Measurements from ENCODE around the gene DCDC1.

DNA sequence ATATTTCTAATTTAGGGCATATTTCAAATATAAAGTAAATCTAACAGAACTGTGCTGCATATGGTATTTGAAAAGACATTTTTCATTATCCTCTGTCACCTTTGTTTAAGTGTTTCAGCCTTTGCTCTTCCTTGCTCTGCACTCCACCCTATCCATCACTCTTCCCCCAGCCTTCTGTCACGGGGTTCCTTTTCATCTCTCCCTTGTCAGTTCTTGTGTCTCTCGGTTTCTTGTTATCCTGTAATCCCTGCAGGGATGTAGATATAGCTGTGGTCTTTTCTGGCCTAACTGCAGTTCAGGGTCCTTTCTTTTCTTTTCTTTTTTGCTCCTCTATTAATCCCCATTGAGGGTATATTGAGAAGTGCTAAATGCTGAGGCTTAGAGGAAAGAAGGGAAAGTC lies 261.9 kb downstream of the DCDC1 start:
- TF ChIP-seq, protein P1, sequence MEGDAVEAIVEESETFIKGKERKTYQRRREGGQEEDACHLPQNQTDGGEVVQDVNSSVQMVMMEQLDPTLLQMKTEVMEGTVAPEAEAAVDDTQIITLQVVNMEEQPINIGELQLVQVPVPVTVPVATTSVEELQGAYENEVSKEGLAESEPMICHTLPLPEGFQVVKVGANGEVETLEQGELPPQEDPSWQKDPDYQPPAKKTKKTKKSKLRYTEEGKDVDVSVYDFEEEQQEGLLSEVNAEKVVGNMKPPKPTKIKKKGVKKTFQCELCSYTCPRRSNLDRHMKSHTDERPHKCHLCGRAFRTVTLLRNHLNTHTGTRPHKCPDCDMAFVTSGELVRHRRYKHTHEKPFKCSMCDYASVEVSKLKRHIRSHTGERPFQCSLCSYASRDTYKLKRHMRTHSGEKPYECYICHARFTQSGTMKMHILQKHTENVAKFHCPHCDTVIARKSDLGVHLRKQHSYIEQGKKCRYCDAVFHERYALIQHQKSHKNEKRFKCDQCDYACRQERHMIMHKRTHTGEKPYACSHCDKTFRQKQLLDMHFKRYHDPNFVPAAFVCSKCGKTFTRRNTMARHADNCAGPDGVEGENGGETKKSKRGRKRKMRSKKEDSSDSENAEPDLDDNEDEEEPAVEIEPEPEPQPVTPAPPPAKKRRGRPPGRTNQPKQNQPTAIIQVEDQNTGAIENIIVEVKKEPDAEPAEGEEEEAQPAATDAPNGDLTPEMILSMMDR (IDR thresholded peaks at IDR 0.05) = no peak
- no peak for TF ChIP-seq POLR2A (IDR thresholded peaks at IDR 0.05)
